GM23248 (cell line): ENCODE measurements around the gene CPN2. TPM values are rescaled to one million over a fixed set of nuclear protein-coding genes. Genes with fewer than 3 reads are reported as not detected.

Experiments used
- DNase-seq: peaks from one replicate; pipeline ENCODE4 v3.0.0-alpha.2; 2015
- H2AFZ ChIP-seq: fragments of 200-600 bp; sonication (generic); 2 replicates; pipeline ENCODE4 v1.6.1; 2016; ENCODE audit warnings: antibody characterized with exemption
- H3F3A ChIP-seq: fragments of 200-600 bp; sonication (generic); 2 replicates; pipeline ENCODE4 v1.6.1; 2016; ENCODE audit warnings: mild to moderate bottlenecking, antibody characterized with exemption, mixed run types; ENCODE audit not compliant: insufficient read depth
- H3K27ac ChIP-seq: fragments of 200-600 bp; sonication (generic); 2 replicates; pipeline ENCODE4 v1.5.1; 2016; ENCODE audit warnings: mild to moderate bottlenecking
- H3K27me3 ChIP-seq: fragments of 200-600 bp; sonication (generic); replicated peaks from 2 replicates; pipeline ENCODE4 v1.6.1; 2016; ENCODE audit warnings: mild to moderate bottlenecking; ENCODE audit not compliant: insufficient read depth
- H3K36me3 ChIP-seq: fragments of 200-600 bp; sonication (generic); 2 replicates; pipeline ENCODE4 v1.6.1; 2016; ENCODE audit warnings: low read depth, mild to moderate bottlenecking
- H3K4me1 ChIP-seq: fragments of 200-600 bp; sonication (generic); 2 replicates; pipeline ENCODE4 v1.6.1; 2016; ENCODE audit warnings: mild to moderate bottlenecking; ENCODE audit not compliant: insufficient read depth
- H3K4me2 ChIP-seq: fragments of 200-600 bp; sonication (generic); one replicate; pipeline ENCODE4 v1.6.1; 2016; ENCODE audit warnings: mild to moderate bottlenecking; ENCODE audit not compliant: unreplicated experiment
- H3K4me3 ChIP-seq: fragments of 200-600 bp; sonication (generic); 2 replicates; pipeline ENCODE4 v1.5.1; 2016; ENCODE audit warnings: mild to moderate bottlenecking
- H3K79me2 ChIP-seq: fragments of 200-600 bp; sonication (generic); 2 replicates; pipeline ENCODE4 v1.6.1; 2016; ENCODE audit warnings: mild to moderate bottlenecking; ENCODE audit not compliant: insufficient read depth
- H3K9ac ChIP-seq: fragments of 200-600 bp; sonication (generic); 2 replicates; pipeline ENCODE4 v1.6.1; 2016; ENCODE audit warnings: mild to moderate bottlenecking
- H3K9me2 ChIP-seq: fragments of 200-600 bp; sonication (generic); 2 replicates; pipeline ENCODE4 v1.6.1; 2016; ENCODE audit warnings: mixed run types, mild to moderate bottlenecking, moderate library complexity; ENCODE audit not compliant: insufficient read depth
- H3K9me3 ChIP-seq: fragments of 200-600 bp; sonication (generic); one replicate; pipeline ENCODE4 v1.6.1; 2017; ENCODE audit warnings: low read depth
- H4K20me1 ChIP-seq: fragments of 200-600 bp; sonication (generic); 2 replicates; pipeline ENCODE4 v1.6.0; 2016; ENCODE audit not compliant: insufficient read depth
- EZH2 ChIP-seq: fragments of 200-600 bp; sonication (generic); IDR thresholded peaks from 2 replicates; pipeline ENCODE4 v1.6.1; 2018; ENCODE audit warnings: antibody characterized with exemption, mild to moderate bottlenecking; ENCODE audit not compliant: insufficient read depth, poor library complexity, severe bottlenecking
- EZH2phosphoT487 ChIP-seq: fragments of 200-600 bp; sonication (generic); IDR thresholded peaks from 2 replicates; pipeline ENCODE4 v1.6.1; 2018; ENCODE audit warnings: antibody characterized with exemption, moderate library complexity, mild to moderate bottlenecking, low read depth; ENCODE audit not compliant: insufficient read depth
- WGBS, 2 experiments: methylation state at CpG; one replicate each; pipeline ENCODE4 v1.1.6; 2015 to 2017; ENCODE audit warnings: low lambda C conversion rate in 2 of 2, low coverage in 1 of 2; ENCODE audit errors: missing lambda C conversion rate in 2 of 2; 5-methylcytosine and 5-hydroxymethylcytosine counted together
- in situ Hi-C: fragments of 300-500 bp; cut with MboI; formaldehyde crosslinking; loops from 2 replicates; pipeline ENCODE4 v1.15.0; 2020
- polyA plus RNA-seq: library from polyadenylated mRNA; unstranded; fragments of >200 nt; fragmentation: Nextera tagmentation; extraction: Ambion mirVana; gene quantifications from 2 replicates; pipeline ENCODE4 v1.2.1, GENCODE V29; 2016
- total RNA-seq: library from RNA; depleted of rRNA; stranded (reverse); fragments of >200 nt; shearing (Covaris generic); gene quantifications from 2 replicates; pipeline ENCODE4 v1.2.3, GENCODE V29; 2014; rRNA removed

The CPN2 gene, protein sequence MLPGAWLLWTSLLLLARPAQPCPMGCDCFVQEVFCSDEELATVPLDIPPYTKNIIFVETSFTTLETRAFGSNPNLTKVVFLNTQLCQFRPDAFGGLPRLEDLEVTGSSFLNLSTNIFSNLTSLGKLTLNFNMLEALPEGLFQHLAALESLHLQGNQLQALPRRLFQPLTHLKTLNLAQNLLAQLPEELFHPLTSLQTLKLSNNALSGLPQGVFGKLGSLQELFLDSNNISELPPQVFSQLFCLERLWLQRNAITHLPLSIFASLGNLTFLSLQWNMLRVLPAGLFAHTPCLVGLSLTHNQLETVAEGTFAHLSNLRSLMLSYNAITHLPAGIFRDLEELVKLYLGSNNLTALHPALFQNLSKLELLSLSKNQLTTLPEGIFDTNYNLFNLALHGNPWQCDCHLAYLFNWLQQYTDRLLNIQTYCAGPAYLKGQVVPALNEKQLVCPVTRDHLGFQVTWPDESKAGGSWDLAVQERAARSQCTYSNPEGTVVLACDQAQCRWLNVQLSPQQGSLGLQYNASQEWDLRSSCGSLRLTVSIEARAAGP
- total RNA-seq: not detected in 2 replicates
- not detected in 2 replicates for polyA plus RNA-seq

DNA sequence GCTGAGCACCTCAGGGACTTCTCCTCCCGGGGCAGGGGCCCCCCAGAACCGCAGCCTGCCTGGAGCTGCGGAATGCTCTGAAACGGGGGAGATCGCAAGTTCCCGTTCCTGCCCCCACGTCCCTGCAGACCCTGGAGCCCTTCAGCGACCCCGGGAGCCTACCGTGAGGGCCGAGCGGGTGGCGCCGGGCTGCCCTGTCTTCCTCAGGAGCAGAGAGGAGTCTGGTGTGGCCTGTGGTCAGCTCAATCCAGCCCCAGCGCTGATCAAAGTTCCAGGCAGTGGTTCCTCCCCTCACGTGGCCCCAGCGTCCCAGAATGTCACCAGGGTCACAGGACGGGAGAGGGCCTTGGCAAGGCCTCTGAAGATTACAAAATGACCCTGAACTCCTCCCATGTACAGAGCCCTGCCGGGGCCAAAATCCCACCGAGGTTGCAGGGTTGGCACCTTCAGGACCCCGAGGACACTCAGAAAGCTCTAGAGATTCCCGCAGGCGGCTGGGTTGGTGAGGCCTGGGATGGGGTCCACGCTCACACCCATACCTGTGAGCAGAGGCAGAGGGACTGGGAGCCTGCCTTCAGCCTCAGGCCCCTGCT lies at the start of gene CPN2:
Gene CPN2 (minus strand): TSS at position 249 of the 593 bp plus-strand sequence. CDS start 8,626 bp downstream, outside the sequence.
- in situ Hi-C loops: no loop called here
- H3K4me2 ChIP-seq: no peak within 1 kb of the TSS
- H3K9me2 ChIP-seq: no peaks in the 10 kb centered on the region
- H3K9ac ChIP-seq: 0 out of 2 replicates have a peak within 1 kb of the TSS, but pooled peaks have one; percentile 14
- no peaks in the 10 kb centered on the region for H3K36me3 ChIP-seq
- H3K27ac ChIP-seq: peak within 1 kb of the TSS; percentile 70
- no peaks in the 10 kb centered on the region for H3K4me1 ChIP-seq
- no peaks in the 10 kb centered on the region for H3F3A ChIP-seq
- 83 to 85% methylated on average over 22 to 23 of the region's 24 CpGs for WGBS, 2 experiments
- TF ChIP-seq EZH2phosphoT487 (no peak), EZH2 (no peak)
- H3K4me3 ChIP-seq: no peak within 1 kb of the TSS
- no peaks in the 10 kb centered on the region for H3K27me3 ChIP-seq
- H3K9me3 ChIP-seq: no peaks in the 10 kb centered on the region
- H3K79me2 ChIP-seq: no peaks in the 10 kb centered on the region
- DNase-seq: no peak
- H2AFZ ChIP-seq: no peak within 1 kb of the TSS
- no peaks in the 10 kb centered on the region for H4K20me1 ChIP-seq

DNA sequence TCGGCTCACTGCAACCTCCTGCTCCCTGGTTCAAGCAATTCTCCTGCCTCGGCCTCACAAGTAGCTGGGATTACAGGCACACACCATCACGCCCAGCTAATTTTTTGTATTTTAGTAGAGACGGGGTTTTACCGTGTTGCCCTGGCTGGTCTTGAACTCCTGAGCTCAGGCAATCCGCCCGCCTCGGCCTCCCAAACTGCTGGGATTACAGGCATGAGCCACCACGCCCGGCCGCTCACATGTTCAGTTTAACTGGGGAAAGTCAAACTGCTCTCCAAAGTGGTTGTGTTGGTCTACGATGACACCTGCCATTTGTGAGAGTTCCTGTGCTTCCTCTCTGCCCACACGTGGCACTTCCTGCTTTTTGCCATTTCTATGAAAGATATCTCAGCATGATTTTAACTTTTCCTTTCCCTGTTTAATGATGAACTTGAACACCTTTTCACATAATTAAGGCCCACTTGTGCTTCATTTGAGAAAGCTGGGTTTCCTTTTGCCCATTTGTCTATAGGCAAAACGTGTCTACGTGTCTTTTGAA lies 48.8 kb upstream of the CPN2 start:
- no peaks in the 10 kb centered on the region for H4K20me1 ChIP-seq

DNA sequence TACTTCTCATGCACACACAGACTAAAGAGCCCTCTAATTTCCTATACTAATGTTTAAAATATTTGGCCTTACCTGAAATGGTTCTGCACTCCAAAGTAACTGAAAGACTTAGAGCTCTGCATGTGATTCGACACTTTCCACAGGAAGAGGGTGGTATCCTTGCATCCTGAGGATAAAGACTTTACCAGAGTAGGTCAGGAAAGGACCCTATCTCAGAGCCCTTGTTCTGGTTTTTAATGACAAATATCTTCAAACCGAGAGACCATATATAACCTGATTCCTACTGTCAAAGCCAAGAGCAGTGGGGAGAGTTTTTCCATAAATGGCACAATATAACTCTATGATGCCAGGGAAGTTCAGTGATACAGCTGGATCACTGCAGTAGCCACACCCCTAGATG lies 48.0 kb upstream of the CPN2 start, which contains the start of gene GP5:
Gene GP5 (minus strand): TSS at position 101 of the 400 bp plus-strand sequence. CDS start 984 bp downstream, outside the sequence.
- Histone ChIP-seq H3K4me2 (no peak within 1 kb of the TSS), H3K9ac (no peak within 1 kb of the TSS), H3K27me3 (no peaks in the 10 kb centered on the region), H3K9me2 (no peaks in the 10 kb centered on the region), H3K79me2 (0 out of 2 replicates have a peak, but pooled peaks cover 6% of the 10 kb centered on the region), H3K36me3 (peaks cover 16% of the 10 kb centered on the region), H3K27ac (no peak within 1 kb of the TSS), H4K20me1 (no peaks in the 10 kb centered on the region), H3K9me3 (no peaks in the 10 kb centered on the region), H2AFZ (no peak within 1 kb of the TSS), H3F3A (peaks cover 25% of the 10 kb centered on the region), H3K4me1 (no peaks in the 10 kb centered on the region), H3K4me3 (no peak within 1 kb of the TSS)
- 77 to 82% methylated on average over 2 of the region's 2 CpGs for WGBS, 2 experiments
- in situ Hi-C loops: no loop called here
- DNase-seq: no peak
- no peak for TF ChIP-seq EZH2
- TF ChIP-seq EZH2phosphoT487: no peak

More for the DNA sequence above, 48.8 kb upstream of the CPN2 start:
- Histone ChIP-seq H3K36me3 (peaks cover 23% of the 10 kb centered on the region), H3K4me3 (no peak overlapping the region), H3K9me2 (no peaks in the 10 kb centered on the region), H3K79me2 (0 out of 2 replicates have a peak, but pooled peaks cover 6% of the 10 kb centered on the region), H3K9ac (no peak overlapping the region), H3K27me3 (no peaks in the 10 kb centered on the region), H3K9me3 (no peaks in the 10 kb centered on the region), H3K27ac (no peak overlapping the region), H3K4me2 (no peak overlapping the region), H3K4me1 (no peaks in the 10 kb centered on the region), H2AFZ (no peak overlapping the region), H3F3A (peaks cover 31% of the 10 kb centered on the region)
- in situ Hi-C loops: loop anchor here (10.0 kb wide), 1 partner anchor 65 kb away; no protein-coding TSS in a partner anchor
- TF ChIP-seq EZH2phosphoT487: no peak
- TF ChIP-seq EZH2: no peak
- DNase-seq: no peak
- 90 to 93% methylated on average over 15 of the region's 15 CpGs for WGBS, 2 experiments

DNA sequence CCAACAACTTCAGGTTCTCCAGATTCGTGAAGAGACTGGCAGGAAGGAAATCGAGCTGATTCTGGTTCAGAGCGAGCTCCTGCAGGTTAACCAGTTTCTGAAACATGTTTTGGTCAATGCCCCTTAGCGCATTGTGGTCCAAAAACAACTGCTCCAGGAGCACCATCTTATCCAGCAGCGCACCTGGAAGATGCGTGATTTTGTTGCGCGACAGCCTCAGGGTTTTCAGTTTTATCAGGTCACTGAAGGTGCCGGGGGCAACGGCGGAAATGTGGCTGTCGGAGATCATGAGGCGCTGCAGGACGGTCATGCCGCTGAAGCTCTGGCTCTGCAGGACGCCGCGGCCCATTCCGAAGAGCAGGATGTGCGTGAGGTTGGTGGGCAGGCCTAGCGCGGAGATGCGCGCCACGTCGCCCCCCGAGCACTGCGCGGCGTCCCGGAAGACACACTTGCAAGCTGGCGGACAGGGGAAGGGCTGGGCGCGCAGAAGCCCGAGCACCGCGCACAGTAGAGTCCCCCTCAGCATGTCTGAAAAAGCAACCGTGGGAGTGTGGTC lies 46.7 kb upstream of the CPN2 start:
- Histone ChIP-seq H3K27me3 (no peaks in the 10 kb centered on the region), H3F3A (peaks cover 18% of the 10 kb centered on the region), H3K4me3 (no peak overlapping the region), H3K4me2 (no peak overlapping the region), H3K79me2 (no peaks in the 10 kb centered on the region), H3K4me1 (no peaks in the 10 kb centered on the region), H3K36me3 (peaks cover 4% of the 10 kb centered on the region; the same call in 1 of the 2 replicates), H2AFZ (no peak overlapping the region), H3K9me3 (no peaks in the 10 kb centered on the region), H3K27ac (no peak overlapping the region), H3K9ac (no peak overlapping the region), H4K20me1 (no peaks in the 10 kb centered on the region), H3K9me2 (no peaks in the 10 kb centered on the region)
- in situ Hi-C loops: no loop called here
- DNase-seq: no peak
- WGBS, 2 experiments: 82 to 88% methylated on average over 32 to 38 of the region's 38 CpGs
- TF ChIP-seq EZH2phosphoT487 (no peak), EZH2 (no peak)
